ENCODE data around the gene RAE1. TPM values are rescaled to one million over a fixed set of nuclear protein-coding genes. Genes with fewer than 3 reads are reported as not detected.

Gene RAE1
- polyA plus RNA-seq, 1 experiment = 39.0 TPM

DNA sequence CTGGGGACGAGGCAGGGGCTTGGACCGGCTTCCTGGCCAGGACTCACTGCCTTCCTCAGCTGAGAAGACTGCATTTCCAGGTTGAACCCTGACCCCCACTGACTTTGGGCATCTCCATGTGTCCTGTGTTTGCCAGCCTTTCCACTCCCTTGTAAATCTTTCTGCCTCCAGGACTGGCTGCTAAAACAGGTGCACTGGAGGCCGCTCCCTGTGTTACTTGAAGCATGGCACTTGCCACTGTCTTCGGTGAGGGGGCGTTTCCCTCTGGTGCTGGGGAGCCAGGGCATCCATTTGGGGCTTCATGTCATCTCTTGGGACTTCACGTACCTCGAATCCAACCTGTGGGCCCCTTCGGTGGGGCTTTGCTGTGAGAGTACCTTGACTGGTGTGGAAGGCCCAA lies 33.4 kb downstream of the RAE1 start:
- H3K36me3 ChIP-seq (ENCODE audit: control insufficient read depth, insufficient read depth, low read length) = no peaks in the 10 kb centered on the region
- ChIA-PET POLR2A (no interaction called here), CTCF (interaction anchor here (5.7 kb wide), 1 partner anchor 111 kb away, joined by 19 read pairs; no protein-coding TSS in a partner anchor)
- TF ChIP-seq, protein P1, sequence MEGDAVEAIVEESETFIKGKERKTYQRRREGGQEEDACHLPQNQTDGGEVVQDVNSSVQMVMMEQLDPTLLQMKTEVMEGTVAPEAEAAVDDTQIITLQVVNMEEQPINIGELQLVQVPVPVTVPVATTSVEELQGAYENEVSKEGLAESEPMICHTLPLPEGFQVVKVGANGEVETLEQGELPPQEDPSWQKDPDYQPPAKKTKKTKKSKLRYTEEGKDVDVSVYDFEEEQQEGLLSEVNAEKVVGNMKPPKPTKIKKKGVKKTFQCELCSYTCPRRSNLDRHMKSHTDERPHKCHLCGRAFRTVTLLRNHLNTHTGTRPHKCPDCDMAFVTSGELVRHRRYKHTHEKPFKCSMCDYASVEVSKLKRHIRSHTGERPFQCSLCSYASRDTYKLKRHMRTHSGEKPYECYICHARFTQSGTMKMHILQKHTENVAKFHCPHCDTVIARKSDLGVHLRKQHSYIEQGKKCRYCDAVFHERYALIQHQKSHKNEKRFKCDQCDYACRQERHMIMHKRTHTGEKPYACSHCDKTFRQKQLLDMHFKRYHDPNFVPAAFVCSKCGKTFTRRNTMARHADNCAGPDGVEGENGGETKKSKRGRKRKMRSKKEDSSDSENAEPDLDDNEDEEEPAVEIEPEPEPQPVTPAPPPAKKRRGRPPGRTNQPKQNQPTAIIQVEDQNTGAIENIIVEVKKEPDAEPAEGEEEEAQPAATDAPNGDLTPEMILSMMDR (IDR thresholded peaks at IDR 0.05; ENCODE audit: insufficient read depth, low read depth, low read length) = no peak
- no peak for DNase-seq (ENCODE audit: low read depth)
- H3K4me3 ChIP-seq (ENCODE audit: low read depth, low read length) = no peak overlapping the region
- H3K27me3 ChIP-seq (ENCODE audit: control insufficient read depth, insufficient read depth, low read length) = no peaks in the 10 kb centered on the region

DNA sequence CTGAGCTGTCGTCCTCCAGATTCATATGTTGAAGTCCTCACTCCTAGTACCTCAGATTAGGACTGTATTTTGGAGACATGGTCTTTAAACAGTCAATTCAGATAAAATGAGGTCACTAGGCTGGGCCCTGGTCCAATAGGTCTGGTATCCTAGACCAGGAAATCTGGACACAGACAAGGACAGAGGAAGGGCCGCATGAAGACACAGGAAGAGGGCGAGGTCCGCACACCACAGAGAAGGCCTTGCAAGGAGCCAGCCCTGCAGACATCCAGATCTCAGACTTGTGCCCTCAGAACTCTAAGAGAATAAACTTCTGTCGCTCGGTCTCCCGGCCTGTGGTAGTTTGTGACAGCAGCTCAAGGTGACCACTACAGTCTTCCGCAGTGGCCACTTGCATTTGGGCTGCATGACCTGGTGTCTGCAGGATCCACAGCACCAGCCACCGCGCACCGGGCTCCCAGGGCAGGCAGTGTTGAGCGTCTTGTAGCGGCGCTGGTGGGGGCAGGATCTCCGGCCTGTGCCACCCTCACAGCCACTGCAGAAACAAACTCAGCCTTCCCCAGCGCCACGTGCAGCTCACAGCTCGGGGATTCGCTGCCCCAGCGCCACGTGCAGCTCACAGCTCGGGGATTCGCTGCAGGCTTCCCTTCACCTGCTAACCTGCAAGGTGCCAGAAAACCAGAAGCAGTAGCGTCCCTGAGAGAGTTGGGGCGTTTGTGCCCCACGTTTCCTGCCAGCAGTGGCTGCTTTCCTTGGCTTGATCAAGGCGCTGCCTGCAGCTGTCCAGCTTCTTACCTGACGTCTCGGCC lies 34.1 kb downstream of the RAE1 start:
- CTCF ChIA-PET = interaction anchor here (0.6 to 5.7 kb wide), 2 partner anchors 10 to 111 kb away, joined by 3 to 19 read pairs; no protein-coding TSS in a partner anchor
- TF ChIP-seq, protein P1 (IDR thresholded peaks at IDR 0.05; ENCODE audit: insufficient read depth, low read depth, low read length) = no peak
- no peak for DNase-seq (ENCODE audit: low read depth)
- Histone ChIP-seq H3K27me3 (ENCODE audit: control insufficient read depth, insufficient read depth, low read length) (no peaks in the 10 kb centered on the region), H3K36me3 (ENCODE audit: control insufficient read depth, insufficient read depth, low read length) (no peaks in the 10 kb centered on the region), H3K4me3 (ENCODE audit: low read depth, low read length) (no peak overlapping the region)
- POLR2A ChIA-PET = no interaction called here

DNA sequence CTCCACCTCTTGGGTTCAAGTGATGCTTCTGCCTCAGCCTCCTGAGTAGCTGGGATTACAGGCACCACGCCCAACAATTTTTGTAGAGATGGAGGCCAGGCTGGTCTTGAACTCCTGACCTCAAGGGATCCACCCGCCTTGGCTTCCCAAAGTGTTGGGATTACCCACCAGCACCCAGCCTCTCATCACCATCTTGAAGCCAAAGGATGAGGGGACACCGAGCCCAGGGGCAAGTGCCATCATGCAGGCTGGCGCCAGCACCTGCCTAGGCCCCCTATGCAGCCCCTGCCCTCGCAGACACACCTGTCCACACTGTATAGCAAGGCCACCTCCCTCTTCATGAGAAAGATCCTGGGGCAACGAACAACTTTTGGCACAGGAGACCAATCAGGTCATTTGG lies 34.9 kb downstream of the RAE1 start:
- ChIA-PET CTCF (interaction anchor here (5.7 kb wide), 1 partner anchor 110 kb away, joined by 19 read pairs; no protein-coding TSS in a partner anchor), POLR2A (no interaction called here)
- no peaks in the 10 kb centered on the region for H3K36me3 ChIP-seq (ENCODE audit: control insufficient read depth, insufficient read depth, low read length)
- H3K4me3 ChIP-seq (ENCODE audit: low read depth, low read length) = no peak overlapping the region
- TF ChIP-seq, protein P1 (IDR thresholded peaks at IDR 0.05; ENCODE audit: insufficient read depth, low read depth, low read length) = no peak
- no peaks in the 10 kb centered on the region for H3K27me3 ChIP-seq (ENCODE audit: control insufficient read depth, insufficient read depth, low read length)
- DNase-seq (ENCODE audit: low read depth) = no peak

DNA sequence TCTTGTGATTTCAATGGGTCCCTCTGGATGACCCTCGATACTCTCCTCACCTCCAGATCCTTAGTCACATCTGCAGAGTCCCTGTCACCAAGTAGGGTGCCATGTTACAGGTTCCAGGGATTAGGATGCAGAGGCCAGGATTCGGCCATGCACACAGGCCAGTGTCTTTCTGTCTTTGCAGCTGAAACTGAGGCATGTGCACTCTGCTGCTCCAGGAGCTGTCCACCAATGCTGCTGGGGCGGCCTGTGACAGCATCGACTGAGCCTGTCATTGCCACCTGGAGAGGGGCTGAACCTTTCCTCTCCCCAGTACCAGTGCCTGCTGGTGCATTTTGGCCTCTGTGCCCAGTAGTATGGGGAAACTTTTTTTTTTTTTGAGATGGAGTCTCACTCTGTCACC lies 35.7 kb downstream of the RAE1 start:
- ChIA-PET CTCF (interaction anchor here (5.7 kb wide), 1 partner anchor 109 kb away, joined by 19 read pairs; no protein-coding TSS in a partner anchor), POLR2A (no interaction called here)
- Histone ChIP-seq H3K36me3 (ENCODE audit: control insufficient read depth, insufficient read depth, low read length) (no peaks in the 10 kb centered on the region), H3K27me3 (ENCODE audit: control insufficient read depth, insufficient read depth, low read length) (no peaks in the 10 kb centered on the region), H3K4me3 (ENCODE audit: low read depth, low read length) (no peak overlapping the region)
- TF ChIP-seq, protein P1 (IDR thresholded peaks at IDR 0.05; ENCODE audit: insufficient read depth, low read depth, low read length) = no peak
- DNase-seq (ENCODE audit: low read depth) = no peak

DNA sequence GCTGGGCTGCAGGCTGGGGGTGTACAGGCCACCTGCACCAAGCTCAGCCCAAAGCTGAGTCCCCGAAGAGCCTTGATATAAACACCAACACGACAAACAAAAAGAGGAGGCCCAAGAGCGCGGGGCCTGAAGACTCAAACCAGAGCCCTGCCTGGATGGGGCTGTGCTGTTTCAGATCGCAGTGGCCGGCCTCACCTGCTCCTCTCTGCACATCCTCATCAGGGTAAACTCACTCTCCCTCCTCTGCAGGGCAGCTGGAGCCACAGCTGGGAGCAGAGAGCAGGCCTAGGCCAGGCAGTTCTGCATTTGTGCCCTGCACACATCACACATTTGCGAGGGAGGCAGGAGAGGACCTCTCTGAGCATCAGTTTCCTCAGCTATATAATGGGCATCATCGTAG lies 36.4 kb downstream of the RAE1 start:
- ChIA-PET CTCF (interaction anchor here (1.5 to 5.7 kb wide), 3 partner anchors 94 to 111 kb away, joined by 5 to 19 read pairs (median 6); no protein-coding TSS in a partner anchor), POLR2A (no interaction called here)
- Histone ChIP-seq H3K36me3 (ENCODE audit: control insufficient read depth, insufficient read depth, low read length) (no peaks in the 10 kb centered on the region), H3K4me3 (ENCODE audit: low read depth, low read length) (no peak overlapping the region), H3K27me3 (ENCODE audit: control insufficient read depth, insufficient read depth, low read length) (no peaks in the 10 kb centered on the region)
- TF ChIP-seq, protein P1 (IDR thresholded peaks at IDR 0.05; ENCODE audit: insufficient read depth, low read depth, low read length) = no peak
- DNase-seq (ENCODE audit: low read depth) = no peak
